GM23338 (cell line): Measurements from ENCODE around the gene POMP. TPM values are rescaled to one million over a fixed set of nuclear protein-coding genes. Genes with fewer than 3 reads are reported as not detected.

Experiments
- ATAC-seq: fragments of 200-7000 bp; cut with Tn5 transposase; 3 replicates; pipeline ENCODE4 v1.9.1; 2020
- DNase-seq: peaks from one replicate; pipeline ENCODE4 v3.0.0-alpha.2; 2015; ENCODE audit warnings: low spot score
- H2AFZ ChIP-seq: fragments of 200-600 bp; sonication (generic); 2 replicates; pipeline ENCODE4 v1.8.0; 2016; ENCODE audit warnings: antibody characterized with exemption, mild to moderate bottlenecking, moderate library complexity
- H3F3A ChIP-seq: fragments of 200-600 bp; sonication (generic); replicated peaks from 2 replicates; pipeline ENCODE4 v1.8.0; 2017; ENCODE audit warnings: antibody characterized with exemption, mixed run types, low read depth
- H3K27ac ChIP-seq: fragments of 200-600 bp; sonication (generic); 2 replicates; pipeline ENCODE4 v1.6.1; 2016; ENCODE audit warnings: low read depth
- H3K27me3 ChIP-seq: fragments of 200-600 bp; sonication (generic); 2 replicates; pipeline ENCODE4 v1.8.0; 2016; ENCODE audit warnings: mild to moderate bottlenecking, mixed run types, moderate library complexity; ENCODE audit not compliant: insufficient read depth
- H3K36me3 ChIP-seq: fragments of 200-600 bp; sonication (generic); 2 replicates; pipeline ENCODE4 v1.8.0; 2016; ENCODE audit warnings: mild to moderate bottlenecking; ENCODE audit not compliant: insufficient read depth
- H3K4me1 ChIP-seq: fragments of 200-600 bp; sonication (generic); 2 replicates; pipeline ENCODE4 v1.8.0; 2016; ENCODE audit warnings: mild to moderate bottlenecking, moderate library complexity; ENCODE audit not compliant: insufficient read depth
- H3K4me2 ChIP-seq: fragments of 200-600 bp; sonication (generic); 2 replicates; pipeline ENCODE4 v1.7.1; 2017; ENCODE audit warnings: mixed run types
- H3K4me3 ChIP-seq: fragments of 200-600 bp; sonication (generic); 2 replicates; pipeline ENCODE4 v1.6.1; 2016; ENCODE audit warnings: mixed run types
- H3K79me2 ChIP-seq: fragments of 200-600 bp; sonication (generic); replicated peaks from 2 replicates; pipeline ENCODE4 v1.8.0; 2017; ENCODE audit warnings: mild to moderate bottlenecking; ENCODE audit not compliant: insufficient read depth
- H3K9me2 ChIP-seq: fragments of 200-600 bp; sonication (generic); 2 replicates; pipeline ENCODE4 v1.8.0; 2017; ENCODE audit not compliant: insufficient read depth
- H4K20me1 ChIP-seq: fragments of 200-600 bp; sonication (generic); replicated peaks from 2 replicates; pipeline ENCODE4 v1.8.0; 2017; ENCODE audit warnings: mild to moderate bottlenecking; ENCODE audit not compliant: insufficient read depth
- H3K27ac Mint-ChIP-seq: 2 replicates; pipeline ENCODE4 v1.8.0; 2020; ENCODE audit warnings: inconsistent platforms, mild to moderate bottlenecking, moderate library complexity, mixed read lengths
- H3K27me3 Mint-ChIP-seq: 3 replicates; pipeline ENCODE4 v1.8.0; 2022; ENCODE audit warnings: low read depth, mild to moderate bottlenecking, moderate library complexity, mixed read lengths, inconsistent platforms; ENCODE audit not compliant: insufficient read depth, poor library complexity
- H3K36me3 Mint-ChIP-seq: 3 replicates; pipeline ENCODE4 v1.8.0; 2021; ENCODE audit warnings: low read depth, mild to moderate bottlenecking, inconsistent platforms, moderate library complexity, mixed read lengths
- H3K4me1 Mint-ChIP-seq: 3 replicates; pipeline ENCODE4 v1.8.0; 2020; ENCODE audit warnings: mild to moderate bottlenecking, inconsistent platforms, mixed read lengths
- H3K4me3 Mint-ChIP-seq: 3 replicates; pipeline ENCODE4 v1.8.0; 2021; ENCODE audit warnings: moderate library complexity, mild to moderate bottlenecking, inconsistent platforms, mixed read lengths
- H3K9me3 Mint-ChIP-seq: 3 replicates; pipeline ENCODE4 v1.8.0; 2020; ENCODE audit warnings: moderate library complexity, mild to moderate bottlenecking, inconsistent platforms, mixed read lengths
- CREB1 ChIP-seq: fragments of 250-450 bp; sonication (Bioruptor Pico); IDR thresholded peaks from 2 replicates; pipeline ENCODE4 v1.5.0; 2020; ENCODE audit warnings: low read depth, mild to moderate bottlenecking, moderate library complexity
- EZH2 ChIP-seq: fragments of 200-600 bp; sonication (generic); IDR thresholded peaks from one replicate; pipeline ENCODE4 v1.8.0; 2017; ENCODE audit warnings: antibody characterized with exemption, mild to moderate bottlenecking, low read depth; ENCODE audit not compliant: unreplicated experiment
- EZH2phosphoT487 ChIP-seq: fragments of 200-600 bp; sonication (generic); IDR thresholded peaks from one replicate; pipeline ENCODE4 v1.8.1; 2018; ENCODE audit warnings: antibody characterized with exemption; ENCODE audit not compliant: unreplicated experiment
- JUNB ChIP-seq: IDR thresholded peaks from one replicate; pipeline ENCODE4 v1.6.1; 2016; ENCODE audit warnings: antibody characterized with exemption; ENCODE audit not compliant: unreplicated experiment
- NANOG ChIP-seq: IDR thresholded peaks from 2 replicates; pipeline ENCODE4 v1.6.1; 2016; ENCODE audit warnings: antibody characterized with exemption, borderline replicate concordance
- POLR2AphosphoS5 ChIP-seq: IDR thresholded peaks from 2 replicates; pipeline ENCODE4 v1.6.1; 2016; ENCODE audit warnings: antibody characterized with exemption, low read depth
- STAT1 ChIP-seq: IDR thresholded peaks from one replicate; pipeline ENCODE4 v1.6.1; 2016; ENCODE audit warnings: antibody characterized with exemption; ENCODE audit not compliant: unreplicated experiment
- ZNF114 ChIP-seq: fragments of 250-450 bp; sonication (Bioruptor Pico); IDR thresholded peaks from 2 replicates; pipeline ENCODE4 v1.5.0; 2020; ENCODE audit warnings: mild to moderate bottlenecking, moderate library complexity
- ZNF331 ChIP-seq: fragments of 250-450 bp; sonication (Bioruptor Pico); IDR thresholded peaks from 2 replicates; pipeline ENCODE4 v1.5.0; 2020; ENCODE audit warnings: low read depth, mild to moderate bottlenecking, moderate library complexity
- polyA plus RNA-seq: library from polyadenylated mRNA; unstranded; fragments of >200 nt; fragmentation: Nextera tagmentation; extraction: Ambion mirVana; gene quantifications from 2 replicates; pipeline ENCODE4 v1.2.1, GENCODE V29; 2016
- total RNA-seq: library from RNA; depleted of rRNA; stranded (reverse); fragments of >200 nt; shearing (Covaris generic); gene quantifications from 2 replicates; pipeline ENCODE4 v1.2.3, GENCODE V29; 2014
- TF ChIP-seq, protein P1 (sequence below): fragments of 250-450 bp; sonication (Bioruptor Pico); IDR thresholded peaks from 2 replicates; pipeline ENCODE4 v1.5.0; 2020; ENCODE audit warnings: mild to moderate bottlenecking, moderate library complexity
- TF ChIP-seq, protein P2 (sequence below): IDR thresholded peaks from one replicate; pipeline ENCODE4 v1.6.1; 2018; ENCODE audit warnings: antibody characterized with exemption; ENCODE audit not compliant: unreplicated experiment
- TF ChIP-seq, protein P3 (sequence below): IDR thresholded peaks from 2 replicates; pipeline ENCODE4 v1.6.1; 2016; ENCODE audit warnings: antibody characterized with exemption
- TF ChIP-seq, protein P4 (sequence below), 2 experiments: fragments of 200-600 bp in 1 of 2; sonication (generic) in 1 of 2; conservative IDR thresholded peaks; 2 replicates each; pipeline versions ENCODE4 v1.5.1 to v1.6.1; 2016 to 2017; ENCODE audit warnings: antibody characterized with exemption in 2 of 2, low read depth in 2 of 2, mild to moderate bottlenecking in 2 of 2, moderate library complexity in 1 of 2

POMP gene
- total and polyA plus RNA-seq, 2 experiments from 2014 or later = 95.9 to 446 TPM

DNA sequence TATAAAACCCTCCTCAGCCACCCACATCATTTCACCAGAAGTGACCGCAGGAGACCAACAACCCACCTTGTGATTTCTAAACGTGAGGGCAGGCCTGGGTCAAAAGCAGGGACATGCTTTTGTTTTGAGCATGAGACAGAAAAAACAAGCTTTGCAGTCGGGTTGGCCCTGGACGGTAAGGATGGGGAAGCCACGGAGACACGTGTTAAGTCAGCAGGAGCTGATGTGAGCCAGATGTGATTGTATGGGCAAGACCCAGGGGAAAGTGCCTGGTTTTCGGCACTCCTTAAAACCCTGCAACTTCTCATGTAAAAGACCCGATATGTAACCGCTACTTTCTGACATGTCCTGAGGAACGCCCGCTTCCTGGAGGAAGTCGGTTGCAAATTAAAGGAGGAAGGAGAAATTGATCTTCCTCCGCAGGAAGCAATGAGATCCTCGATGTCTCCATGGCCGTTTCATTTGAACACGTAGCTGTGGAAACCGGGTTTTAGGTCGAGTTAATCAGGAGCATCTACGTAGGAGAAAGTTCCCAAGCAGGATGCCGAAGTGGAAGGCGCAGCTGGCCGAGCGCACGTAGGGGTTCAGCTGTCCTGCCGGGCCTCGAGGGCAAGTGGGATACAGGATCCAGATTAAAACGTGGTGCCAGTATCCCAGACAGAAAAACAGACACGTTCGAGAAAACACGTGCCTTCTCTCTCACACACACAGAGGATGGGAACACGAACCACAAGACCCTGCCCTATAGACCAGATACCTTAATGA, 40.5 kb upstream of the POMP start:
- Histone ChIP-seq H3F3A (no peaks in the 10 kb centered on the region), H3K27me3 (no peaks in the 10 kb centered on the region), H4K20me1 (no peaks in the 10 kb centered on the region), H3K9me2 (peaks cover 11% of the 10 kb centered on the region; the same call in 1 of the 2 replicates), H3K4me3 (no peak overlapping the region), H2AFZ (peak overlapping the region; percentile 85; the same call in 1 of the 2 replicates), H3K79me2 (no peaks in the 10 kb centered on the region), H3K4me2 (no peak overlapping the region), H3K36me3 (no peaks in the 10 kb centered on the region), H3K27ac (no peak overlapping the region), H3K4me1 (no peaks in the 10 kb centered on the region)
- no peaks in the 10 kb centered on the region for H3K36me3 Mint-ChIP-seq
- H3K4me3 Mint-ChIP-seq = no peak overlapping the region
- H3K9me3 Mint-ChIP-seq = no peaks in the 10 kb centered on the region; the same call in 2 of the 3 replicates
- peaks cover 4% of the 10 kb centered on the region for H3K27me3 Mint-ChIP-seq
- TF ChIP-seq, protein P1, sequence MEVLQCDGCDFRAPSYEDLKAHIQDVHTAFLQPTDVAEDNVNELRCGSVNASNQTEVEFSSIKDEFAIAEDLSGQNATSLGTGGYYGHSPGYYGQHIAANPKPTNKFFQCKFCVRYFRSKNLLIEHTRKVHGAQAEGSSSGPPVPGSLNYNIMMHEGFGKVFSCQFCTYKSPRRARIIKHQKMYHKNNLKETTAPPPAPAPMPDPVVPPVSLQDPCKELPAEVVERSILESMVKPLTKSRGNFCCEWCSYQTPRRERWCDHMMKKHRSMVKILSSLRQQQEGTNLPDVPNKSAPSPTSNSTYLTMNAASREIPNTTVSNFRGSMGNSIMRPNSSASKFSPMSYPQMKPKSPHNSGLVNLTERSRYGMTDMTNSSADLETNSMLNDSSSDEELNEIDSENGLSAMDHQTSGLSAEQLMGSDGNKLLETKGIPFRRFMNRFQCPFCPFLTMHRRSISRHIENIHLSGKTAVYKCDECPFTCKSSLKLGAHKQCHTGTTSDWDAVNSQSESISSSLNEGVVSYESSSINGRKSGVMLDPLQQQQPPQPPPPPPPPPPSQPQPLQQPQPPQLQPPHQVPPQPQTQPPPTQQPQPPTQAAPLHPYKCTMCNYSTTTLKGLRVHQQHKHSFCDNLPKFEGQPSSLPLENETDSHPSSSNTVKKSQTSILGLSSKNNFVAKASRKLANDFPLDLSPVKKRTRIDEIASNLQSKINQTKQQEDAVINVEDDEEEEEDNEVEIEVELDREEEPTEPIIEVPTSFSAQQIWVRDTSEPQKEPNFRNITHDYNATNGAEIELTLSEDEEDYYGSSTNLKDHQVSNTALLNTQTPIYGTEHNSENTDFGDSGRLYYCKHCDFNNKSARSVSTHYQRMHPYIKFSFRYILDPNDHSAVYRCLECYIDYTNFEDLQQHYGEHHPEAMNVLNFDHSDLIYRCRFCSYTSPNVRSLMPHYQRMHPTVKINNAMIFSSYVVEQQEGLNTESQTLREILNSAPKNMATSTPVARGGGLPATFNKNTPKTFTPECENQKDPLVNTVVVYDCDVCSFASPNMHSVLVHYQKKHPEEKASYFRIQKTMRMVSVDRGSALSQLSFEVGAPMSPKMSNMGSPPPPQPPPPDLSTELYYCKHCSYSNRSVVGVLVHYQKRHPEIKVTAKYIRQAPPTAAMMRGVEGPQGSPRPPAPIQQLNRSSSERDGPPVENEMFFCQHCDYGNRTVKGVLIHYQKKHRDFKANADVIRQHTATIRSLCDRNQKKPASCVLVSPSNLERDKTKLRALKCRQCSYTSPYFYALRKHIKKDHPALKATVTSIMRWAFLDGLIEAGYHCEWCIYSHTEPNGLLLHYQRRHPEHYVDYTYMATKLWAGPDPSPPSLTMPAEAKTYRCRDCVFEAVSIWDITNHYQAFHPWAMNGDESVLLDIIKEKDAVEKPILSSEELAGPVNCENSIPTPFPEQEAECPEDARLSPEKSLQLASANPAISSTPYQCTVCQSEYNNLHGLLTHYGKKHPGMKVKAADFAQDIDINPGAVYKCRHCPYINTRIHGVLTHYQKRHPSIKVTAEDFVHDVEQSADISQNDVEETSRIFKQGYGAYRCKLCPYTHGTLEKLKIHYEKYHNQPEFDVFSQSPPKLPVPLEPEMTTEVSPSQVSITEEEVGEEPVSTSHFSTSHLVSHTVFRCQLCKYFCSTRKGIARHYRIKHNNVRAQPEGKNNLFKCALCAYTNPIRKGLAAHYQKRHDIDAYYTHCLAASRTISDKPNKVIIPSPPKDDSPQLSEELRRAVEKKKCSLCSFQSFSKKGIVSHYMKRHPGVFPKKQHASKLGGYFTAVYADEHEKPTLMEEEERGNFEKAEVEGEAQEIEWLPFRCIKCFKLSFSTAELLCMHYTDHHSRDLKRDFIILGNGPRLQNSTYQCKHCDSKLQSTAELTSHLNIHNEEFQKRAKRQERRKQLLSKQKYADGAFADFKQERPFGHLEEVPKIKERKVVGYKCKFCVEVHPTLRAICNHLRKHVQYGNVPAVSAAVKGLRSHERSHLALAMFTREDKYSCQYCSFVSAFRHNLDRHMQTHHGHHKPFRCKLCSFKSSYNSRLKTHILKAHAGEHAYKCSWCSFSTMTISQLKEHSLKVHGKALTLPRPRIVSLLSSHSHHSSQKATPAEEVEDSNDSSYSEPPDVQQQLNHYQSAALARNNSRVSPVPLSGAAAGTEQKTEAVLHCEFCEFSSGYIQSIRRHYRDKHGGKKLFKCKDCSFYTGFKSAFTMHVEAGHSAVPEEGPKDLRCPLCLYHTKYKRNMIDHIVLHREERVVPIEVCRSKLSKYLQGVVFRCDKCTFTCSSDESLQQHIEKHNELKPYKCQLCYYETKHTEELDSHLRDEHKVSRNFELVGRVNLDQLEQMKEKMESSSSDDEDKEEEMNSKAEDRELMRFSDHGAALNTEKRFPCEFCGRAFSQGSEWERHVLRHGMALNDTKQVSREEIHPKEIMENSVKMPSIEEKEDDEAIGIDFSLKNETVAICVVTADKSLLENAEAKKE = no peak
- TF ChIP-seq, protein P2, sequence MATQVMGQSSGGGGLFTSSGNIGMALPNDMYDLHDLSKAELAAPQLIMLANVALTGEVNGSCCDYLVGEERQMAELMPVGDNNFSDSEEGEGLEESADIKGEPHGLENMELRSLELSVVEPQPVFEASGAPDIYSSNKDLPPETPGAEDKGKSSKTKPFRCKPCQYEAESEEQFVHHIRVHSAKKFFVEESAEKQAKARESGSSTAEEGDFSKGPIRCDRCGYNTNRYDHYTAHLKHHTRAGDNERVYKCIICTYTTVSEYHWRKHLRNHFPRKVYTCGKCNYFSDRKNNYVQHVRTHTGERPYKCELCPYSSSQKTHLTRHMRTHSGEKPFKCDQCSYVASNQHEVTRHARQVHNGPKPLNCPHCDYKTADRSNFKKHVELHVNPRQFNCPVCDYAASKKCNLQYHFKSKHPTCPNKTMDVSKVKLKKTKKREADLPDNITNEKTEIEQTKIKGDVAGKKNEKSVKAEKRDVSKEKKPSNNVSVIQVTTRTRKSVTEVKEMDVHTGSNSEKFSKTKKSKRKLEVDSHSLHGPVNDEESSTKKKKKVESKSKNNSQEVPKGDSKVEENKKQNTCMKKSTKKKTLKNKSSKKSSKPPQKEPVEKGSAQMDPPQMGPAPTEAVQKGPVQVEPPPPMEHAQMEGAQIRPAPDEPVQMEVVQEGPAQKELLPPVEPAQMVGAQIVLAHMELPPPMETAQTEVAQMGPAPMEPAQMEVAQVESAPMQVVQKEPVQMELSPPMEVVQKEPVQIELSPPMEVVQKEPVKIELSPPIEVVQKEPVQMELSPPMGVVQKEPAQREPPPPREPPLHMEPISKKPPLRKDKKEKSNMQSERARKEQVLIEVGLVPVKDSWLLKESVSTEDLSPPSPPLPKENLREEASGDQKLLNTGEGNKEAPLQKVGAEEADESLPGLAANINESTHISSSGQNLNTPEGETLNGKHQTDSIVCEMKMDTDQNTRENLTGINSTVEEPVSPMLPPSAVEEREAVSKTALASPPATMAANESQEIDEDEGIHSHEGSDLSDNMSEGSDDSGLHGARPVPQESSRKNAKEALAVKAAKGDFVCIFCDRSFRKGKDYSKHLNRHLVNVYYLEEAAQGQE = no peak
- TF ChIP-seq NANOG (no peak), JUNB (no peak), STAT1 (no peak), POLR2AphosphoS5 (no peak), EZH2phosphoT487 (no peak), ZNF331 (CRISPR knock-in tag) (no peak), EZH2 (no peak), CREB1 (CRISPR knock-in tag) (no peak), ZNF114 (CRISPR knock-in tag) (no peak)
- TF ChIP-seq, protein P3, sequence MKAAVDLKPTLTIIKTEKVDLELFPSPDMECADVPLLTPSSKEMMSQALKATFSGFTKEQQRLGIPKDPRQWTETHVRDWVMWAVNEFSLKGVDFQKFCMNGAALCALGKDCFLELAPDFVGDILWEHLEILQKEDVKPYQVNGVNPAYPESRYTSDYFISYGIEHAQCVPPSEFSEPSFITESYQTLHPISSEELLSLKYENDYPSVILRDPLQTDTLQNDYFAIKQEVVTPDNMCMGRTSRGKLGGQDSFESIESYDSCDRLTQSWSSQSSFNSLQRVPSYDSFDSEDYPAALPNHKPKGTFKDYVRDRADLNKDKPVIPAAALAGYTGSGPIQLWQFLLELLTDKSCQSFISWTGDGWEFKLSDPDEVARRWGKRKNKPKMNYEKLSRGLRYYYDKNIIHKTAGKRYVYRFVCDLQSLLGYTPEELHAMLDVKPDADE = no peak
- TF ChIP-seq, protein P4, sequence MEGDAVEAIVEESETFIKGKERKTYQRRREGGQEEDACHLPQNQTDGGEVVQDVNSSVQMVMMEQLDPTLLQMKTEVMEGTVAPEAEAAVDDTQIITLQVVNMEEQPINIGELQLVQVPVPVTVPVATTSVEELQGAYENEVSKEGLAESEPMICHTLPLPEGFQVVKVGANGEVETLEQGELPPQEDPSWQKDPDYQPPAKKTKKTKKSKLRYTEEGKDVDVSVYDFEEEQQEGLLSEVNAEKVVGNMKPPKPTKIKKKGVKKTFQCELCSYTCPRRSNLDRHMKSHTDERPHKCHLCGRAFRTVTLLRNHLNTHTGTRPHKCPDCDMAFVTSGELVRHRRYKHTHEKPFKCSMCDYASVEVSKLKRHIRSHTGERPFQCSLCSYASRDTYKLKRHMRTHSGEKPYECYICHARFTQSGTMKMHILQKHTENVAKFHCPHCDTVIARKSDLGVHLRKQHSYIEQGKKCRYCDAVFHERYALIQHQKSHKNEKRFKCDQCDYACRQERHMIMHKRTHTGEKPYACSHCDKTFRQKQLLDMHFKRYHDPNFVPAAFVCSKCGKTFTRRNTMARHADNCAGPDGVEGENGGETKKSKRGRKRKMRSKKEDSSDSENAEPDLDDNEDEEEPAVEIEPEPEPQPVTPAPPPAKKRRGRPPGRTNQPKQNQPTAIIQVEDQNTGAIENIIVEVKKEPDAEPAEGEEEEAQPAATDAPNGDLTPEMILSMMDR (conservative IDR thresholded peaks at IDR 0.05; ENCODE audit: low read depth in 2 of 2) = no peak
- DNase-seq (no peak), ATAC-seq (no peak)
- no peaks in the 10 kb centered on the region; the same call in 2 of the 3 replicates for H3K4me1 Mint-ChIP-seq
- H3K27ac Mint-ChIP-seq = no peak overlapping the region; the same call in 1 of the 2 replicates
